Bronchial epithelial cell (primary cell): Measurements from ENCODE around the gene TOP1. TPM values are rescaled to one million over a fixed set of nuclear protein-coding genes. Genes with fewer than 3 reads are reported as not detected.

Experiments
- DNase-seq: peaks from one replicate; pipeline ENCODE4 v3.0.0-alpha.2; 2010; ENCODE audit warnings: low read depth
- FAIRE-seq: peaks from 2 replicates; lab custom pipeline; 2011; peaks lifted over from hg19 to GRCh38; lab: Jason Lieb, UNC
- H3K27me3 ChIP-seq: 2 replicates; pipeline ENCODE4 v1.5.1; 2011; ENCODE audit warnings: low read length; ENCODE audit not compliant: control insufficient read depth, insufficient read depth
- H3K36me3 ChIP-seq: 2 replicates; pipeline ENCODE4 v1.5.1; 2011; ENCODE audit warnings: low read length; ENCODE audit not compliant: control insufficient read depth, insufficient read depth
- H3K4me3 ChIP-seq: 2 replicates; pipeline ENCODE4 v1.5.1; 2011; ENCODE audit warnings: mild to moderate bottlenecking, low read depth, low read length, control low read depth
- CTCF ChIP-seq: IDR thresholded peaks from 2 replicates; pipeline ENCODE4 v1.5.1; 2011; ENCODE audit warnings: mild to moderate bottlenecking, moderate library complexity, low read length, control low read depth, inconsistent platforms; ENCODE audit not compliant: insufficient read depth, severe bottlenecking
- total RNA-seq: library from RNA; depleted of rRNA; stranded (reverse); fragments of >200 nt; gene quantifications from 2 replicates; pipeline ENCODE4 v1.2.1, GENCODE V29; 2014

Gene TOP1
- total RNA-seq, 1 donor from 2014 or later = 18.2 TPM

- DNase-seq (no peak), FAIRE-seq (no peak)
- no peak for TF ChIP-seq CTCF
- H3K4me3 ChIP-seq = no peak overlapping the region
- peaks cover 19% of the 10 kb centered on the region for H3K36me3 ChIP-seq
- no peaks in the 10 kb centered on the region for H3K27me3 ChIP-seq
These were observed 65.9 kb downstream of the TOP1 start for GRCh38 chr20:41094353-41095055.

- TF ChIP-seq CTCF = peak; percentile 68
- no peak overlapping the region for H3K4me3 ChIP-seq
- peaks cover 24% of the 10 kb centered on the region for H3K36me3 ChIP-seq
- H3K27me3 ChIP-seq = no peaks in the 10 kb centered on the region
- FAIRE-seq = no peak
- DNase-seq = peak; percentile 49
These were observed 66.7 kb downstream of the TOP1 start for GRCh38 chr20:41095110-41095969.

GRCh38 chr20:41098703-41099250, 70.2 kb downstream of the TOP1 start:
- H3K27me3 ChIP-seq = no peaks in the 10 kb centered on the region
- H3K4me3 ChIP-seq = no peak overlapping the region
- TF ChIP-seq CTCF = no peak
- H3K36me3 ChIP-seq = peaks cover 23% of the 10 kb centered on the region
- DNase-seq (no peak), FAIRE-seq (no peak)

GRCh38 chr20:41100001-41100480, 71.4 kb downstream of the TOP1 start:
- Histone ChIP-seq H3K4me3 (no peak overlapping the region), H3K36me3 (peaks cover 23% of the 10 kb centered on the region), H3K27me3 (no peaks in the 10 kb centered on the region)
- no peak for FAIRE-seq
- TF ChIP-seq CTCF = no peak
- DNase-seq = no peak

- no peak for TF ChIP-seq CTCF
- Histone ChIP-seq H3K27me3 (no peaks in the 10 kb centered on the region), H3K4me3 (no peak overlapping the region), H3K36me3 (peaks cover 23% of the 10 kb centered on the region)
- DNase-seq (no peak), FAIRE-seq (no peak)
These were observed 73.0 kb downstream of the TOP1 start for GRCh38 chr20:41101660-41102059.
